SIG-M5 treated with dmso at 0.1 percent for 504 hours (cell line): ENCODE data around the gene ULBP2.
"Not testable (repeated sequence)": the region's sequence is repeated elsewhere in the genome, so short reads cannot be mapped to it uniquely, and the experiment has no call there.

Experiments used
- DNase-seq: peaks from one replicate; lab custom pipeline; 2025; ENCODE audit not compliant: unreplicated experiment; lab: John Stamatoyannopoulos, UW

ULBP2 gene

GRCh38 chr6:149925974-149926777 lies 15.6 kb upstream of the ULBP2 start:
- DNase-seq, result peak; percentile 63

- not testable (repeated sequence) for DNase-seq
These were observed 14.8 kb upstream of the ULBP2 start for GRCh38 chr6:149927025-149927424.

GRCh38 chr6:149929422-149929821 lies 12.4 kb upstream of the ULBP2 start:
- no peak for DNase-seq

- DNase-seq, result no peak
These were observed 10.3 kb upstream of the ULBP2 start for GRCh38 chr6:149931501-149931900.

- no peak for DNase-seq
These were observed 8.8 kb upstream of the ULBP2 start for GRCh38 chr6:149933036-149933435.

GRCh38 chr6:149933461-149933860 lies 8.4 kb upstream of the ULBP2 start:
- DNase-seq, result no peak

GRCh38 chr6:149934249-149935156 lies 7.3 kb upstream of the ULBP2 start:
- DNase-seq, result peak; percentile 64

- no peak for DNase-seq
These were observed 6.6 kb upstream of the ULBP2 start for GRCh38 chr6:149935246-149935645.

- DNase-seq, result no peak
These were observed 6.1 kb upstream of the ULBP2 start for GRCh38 chr6:149935668-149936067.

- no peak for DNase-seq
These were observed 5.1 kb upstream of the ULBP2 start for GRCh38 chr6:149936743-149937142.

- not testable (repeated sequence) for DNase-seq
These were observed 3.7 kb upstream of the ULBP2 start for GRCh38 chr6:149938013-149938570.

GRCh38 chr6:149938571-149939355 lies 3.1 kb upstream of the ULBP2 start:
- no peak for DNase-seq

- DNase-seq, result no peak
These were observed 2.5 kb upstream of the ULBP2 start for GRCh38 chr6:149939356-149939648.

- DNase-seq, result no peak
These were observed 1.7 kb upstream of the ULBP2 start for GRCh38 chr6:149939909-149940671.

- DNase-seq, result no peak
These were observed 1.2 kb upstream of the ULBP2 start for GRCh38 chr6:149940672-149940982.

- no peak for DNase-seq
These were observed 631 bp downstream of the ULBP2 start for GRCh38 chr6:149942461-149942829.

GRCh38 chr6:149943321-149943720 lies 1.5 kb downstream of the ULBP2 start:
- not testable (repeated sequence) for DNase-seq

GRCh38 chr6:149945276-149945675 lies 3.5 kb downstream of the ULBP2 start:
- not testable (repeated sequence) for DNase-seq

- not testable (repeated sequence) for DNase-seq
These were observed 4.8 kb downstream of the ULBP2 start for GRCh38 chr6:149946631-149947030.

- DNase-seq, result not testable (repeated sequence)
These were observed 5.7 kb downstream of the ULBP2 start for GRCh38 chr6:149947533-149947932.

- no peak for DNase-seq
These were observed 6.2 kb downstream of the ULBP2 start for GRCh38 chr6:149948011-149948410.
